Measurements from ENCODE around the gene MOXD1. TPM values are rescaled to one million over a fixed set of nuclear protein-coding genes. Genes with fewer than 3 reads are reported as not detected.

Gene MOXD1
- total RNA-seq, 1 donor from 2014 or later, result 22.6 TPM

DNA sequence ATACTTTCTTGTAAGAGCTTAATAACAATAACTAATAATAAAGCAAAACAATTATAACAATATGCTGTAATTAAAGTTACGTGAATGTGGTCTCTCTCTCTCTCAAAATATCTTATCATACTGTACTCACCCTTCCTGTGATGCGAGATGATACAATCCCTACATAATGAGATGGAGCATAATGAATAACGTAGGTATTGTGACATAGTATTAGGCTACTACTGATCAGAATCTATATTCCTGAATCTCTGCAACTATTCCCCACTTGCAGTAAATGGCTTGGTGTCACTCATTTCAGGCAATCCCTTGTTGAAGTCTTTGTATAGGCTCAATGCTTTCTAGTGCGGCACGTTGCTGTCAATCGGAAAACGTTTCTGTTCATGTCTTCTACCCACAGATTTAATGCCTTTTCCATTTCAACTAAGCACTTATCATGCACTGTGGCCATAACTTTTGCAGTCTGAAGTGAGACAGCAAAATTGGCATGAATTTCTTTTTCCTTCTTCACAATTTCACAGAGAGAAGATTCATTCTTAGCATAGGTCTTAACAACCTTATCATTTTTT, 32.3 kb downstream of the MOXD1 start:
- H3K36me3 ChIP-seq (ENCODE audit: control insufficient read depth, insufficient read depth, low read length), result no peaks in the 10 kb centered on the region
- no peak for DNase-seq (ENCODE audit: low read depth)
- H3K4me3 ChIP-seq (ENCODE audit: low read depth, low read length), result no peak overlapping the region
- H3K27me3 ChIP-seq (ENCODE audit: control insufficient read depth, insufficient read depth, low read length), result no peaks in the 10 kb centered on the region
- TF ChIP-seq, protein P1, sequence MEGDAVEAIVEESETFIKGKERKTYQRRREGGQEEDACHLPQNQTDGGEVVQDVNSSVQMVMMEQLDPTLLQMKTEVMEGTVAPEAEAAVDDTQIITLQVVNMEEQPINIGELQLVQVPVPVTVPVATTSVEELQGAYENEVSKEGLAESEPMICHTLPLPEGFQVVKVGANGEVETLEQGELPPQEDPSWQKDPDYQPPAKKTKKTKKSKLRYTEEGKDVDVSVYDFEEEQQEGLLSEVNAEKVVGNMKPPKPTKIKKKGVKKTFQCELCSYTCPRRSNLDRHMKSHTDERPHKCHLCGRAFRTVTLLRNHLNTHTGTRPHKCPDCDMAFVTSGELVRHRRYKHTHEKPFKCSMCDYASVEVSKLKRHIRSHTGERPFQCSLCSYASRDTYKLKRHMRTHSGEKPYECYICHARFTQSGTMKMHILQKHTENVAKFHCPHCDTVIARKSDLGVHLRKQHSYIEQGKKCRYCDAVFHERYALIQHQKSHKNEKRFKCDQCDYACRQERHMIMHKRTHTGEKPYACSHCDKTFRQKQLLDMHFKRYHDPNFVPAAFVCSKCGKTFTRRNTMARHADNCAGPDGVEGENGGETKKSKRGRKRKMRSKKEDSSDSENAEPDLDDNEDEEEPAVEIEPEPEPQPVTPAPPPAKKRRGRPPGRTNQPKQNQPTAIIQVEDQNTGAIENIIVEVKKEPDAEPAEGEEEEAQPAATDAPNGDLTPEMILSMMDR (IDR thresholded peaks at IDR 0.05; ENCODE audit: insufficient read depth, low read length, poor library complexity, severe bottlenecking), result no peak

- Histone ChIP-seq H3K27me3 (ENCODE audit: control insufficient read depth, insufficient read depth, low read length) (no peaks in the 10 kb centered on the region), H3K4me3 (ENCODE audit: low read depth, low read length) (no peak overlapping the region), H3K36me3 (ENCODE audit: control insufficient read depth, insufficient read depth, low read length) (no peaks in the 10 kb centered on the region)
- peak; percentile 16 for DNase-seq (ENCODE audit: low read depth)
- TF ChIP-seq, protein P1 (IDR thresholded peaks at IDR 0.05; ENCODE audit: insufficient read depth, low read length, poor library complexity, severe bottlenecking), result no peak
These were observed 35.9 kb downstream of the MOXD1 start for GRCh38 chr6:132365281-132365907.

GRCh38 chr6:132364306-132365074, 36.8 kb downstream of the MOXD1 start:
- TF ChIP-seq, protein P1 (IDR thresholded peaks at IDR 0.05; ENCODE audit: insufficient read depth, low read length, poor library complexity, severe bottlenecking), result no peak
- H3K36me3 ChIP-seq (ENCODE audit: control insufficient read depth, insufficient read depth, low read length), result no peaks in the 10 kb centered on the region
- H3K4me3 ChIP-seq (ENCODE audit: low read depth, low read length), result no peak overlapping the region
- no peaks in the 10 kb centered on the region for H3K27me3 ChIP-seq (ENCODE audit: control insufficient read depth, insufficient read depth, low read length)
- DNase-seq (ENCODE audit: low read depth), result no peak

DNA sequence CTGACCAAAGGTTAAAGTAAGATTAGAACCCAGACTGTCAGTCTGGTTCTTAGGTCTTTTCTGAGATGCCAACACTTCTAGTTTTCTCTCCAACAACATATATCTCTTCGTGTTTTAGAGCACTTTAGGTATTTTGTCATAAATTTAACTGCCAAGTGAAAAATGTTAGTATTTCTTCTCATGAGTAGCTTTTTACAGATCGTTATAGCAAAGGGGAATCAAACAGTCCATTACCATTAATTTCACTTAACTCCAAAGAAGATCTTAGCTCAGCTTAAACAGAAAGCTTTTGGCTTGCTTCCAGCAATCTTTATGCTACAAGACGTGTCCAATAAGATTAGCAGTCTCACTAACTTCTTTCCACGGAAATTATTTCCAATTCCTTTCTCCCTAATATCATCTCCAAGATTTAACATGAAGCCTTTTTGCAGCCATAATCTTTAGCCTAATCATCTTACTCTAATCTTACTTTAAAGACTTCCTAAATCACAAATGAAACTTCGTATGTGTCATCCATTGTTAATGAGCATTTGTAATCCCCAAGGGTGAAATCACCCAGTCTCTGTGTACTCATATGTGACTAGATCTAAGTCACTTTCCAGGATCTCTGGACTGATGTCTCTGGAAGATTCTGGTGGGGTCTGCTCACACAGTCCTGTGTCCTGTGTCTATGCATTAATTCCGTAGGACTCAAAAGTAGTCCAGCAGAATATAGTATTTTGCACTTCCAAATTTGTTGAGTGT, 38.7 kb downstream of the MOXD1 start:
- H3K4me3 ChIP-seq (ENCODE audit: low read depth, low read length), result no peak overlapping the region
- TF ChIP-seq, protein P1 (IDR thresholded peaks at IDR 0.05; ENCODE audit: insufficient read depth, low read length, poor library complexity, severe bottlenecking), result no peak
- H3K36me3 ChIP-seq (ENCODE audit: control insufficient read depth, insufficient read depth, low read length), result no peaks in the 10 kb centered on the region
- no peaks in the 10 kb centered on the region for H3K27me3 ChIP-seq (ENCODE audit: control insufficient read depth, insufficient read depth, low read length)
- DNase-seq (ENCODE audit: low read depth), result no peak

GRCh38 chr6:132361101-132361500, 40.2 kb downstream of the MOXD1 start:
- H3K36me3 ChIP-seq (ENCODE audit: control insufficient read depth, insufficient read depth, low read length), result no peaks in the 10 kb centered on the region
- DNase-seq (ENCODE audit: low read depth), result no peak
- H3K4me3 ChIP-seq (ENCODE audit: low read depth, low read length), result no peak overlapping the region
- TF ChIP-seq, protein P1 (IDR thresholded peaks at IDR 0.05; ENCODE audit: insufficient read depth, low read length, poor library complexity, severe bottlenecking), result no peak
- no peaks in the 10 kb centered on the region for H3K27me3 ChIP-seq (ENCODE audit: control insufficient read depth, insufficient read depth, low read length)

All from kidney epithelial cell (primary cell).